Peyer's patch (tissue), 4 donors: ENCODE results near the gene WNT6.

Experiments
- CTCF ChIP-seq, 6 experiments: fragments of 450-650 bp in 4 of 6; fragments of 200-600 bp in 2 of 6; sonication (generic) in 1 of 6; IDR thresholded peaks; one replicate each; pipeline ENCODE4 v1.5.1; 2017 to 2019; ENCODE audit warnings: antibody characterized with exemption in 6 of 6, mild to moderate bottlenecking in 3 of 6, moderate library complexity in 1 of 6
- POLR2A ChIP-seq, 2 donors: fragments of 450-650 bp; IDR thresholded peaks; one replicate each; pipeline ENCODE4 v1.5.1; 2017; ENCODE audit warnings: antibody characterized with exemption in 2 of 2, mild to moderate bottlenecking in 2 of 2, moderate library complexity in 2 of 2

- TF ChIP-seq POLR2A (IDR thresholded peaks at IDR 0.05), result no peak
- TF ChIP-seq CTCF (IDR thresholded peaks at IDR 0.05), result no peak
Observed at GRCh38 chr2:218910741-218911140, 51.1 kb downstream of the WNT6 start.
